ENCODE measurements around the gene NUBPL. TPM values are rescaled to one million over a fixed set of nuclear protein-coding genes. Genes with fewer than 3 reads are reported as not detected.

NUBPL gene, protein sequence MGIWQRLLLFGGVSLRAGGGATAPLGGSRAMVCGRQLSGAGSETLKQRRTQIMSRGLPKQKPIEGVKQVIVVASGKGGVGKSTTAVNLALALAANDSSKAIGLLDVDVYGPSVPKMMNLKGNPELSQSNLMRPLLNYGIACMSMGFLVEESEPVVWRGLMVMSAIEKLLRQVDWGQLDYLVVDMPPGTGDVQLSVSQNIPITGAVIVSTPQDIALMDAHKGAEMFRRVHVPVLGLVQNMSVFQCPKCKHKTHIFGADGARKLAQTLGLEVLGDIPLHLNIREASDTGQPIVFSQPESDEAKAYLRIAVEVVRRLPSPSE
- total RNA-seq = 14.5 and 21.9 TPM in 2 replicates

GRCh38 chr14:31561155-31561846 lies at the start of gene NUBPL:
Gene NUBPL (plus strand): TSS chr14:31561404. CDS start chr14:31561440, 36 bp downstream.
- peak; percentile 88 for DNase-seq (ENCODE audit: low read depth)

DNA sequence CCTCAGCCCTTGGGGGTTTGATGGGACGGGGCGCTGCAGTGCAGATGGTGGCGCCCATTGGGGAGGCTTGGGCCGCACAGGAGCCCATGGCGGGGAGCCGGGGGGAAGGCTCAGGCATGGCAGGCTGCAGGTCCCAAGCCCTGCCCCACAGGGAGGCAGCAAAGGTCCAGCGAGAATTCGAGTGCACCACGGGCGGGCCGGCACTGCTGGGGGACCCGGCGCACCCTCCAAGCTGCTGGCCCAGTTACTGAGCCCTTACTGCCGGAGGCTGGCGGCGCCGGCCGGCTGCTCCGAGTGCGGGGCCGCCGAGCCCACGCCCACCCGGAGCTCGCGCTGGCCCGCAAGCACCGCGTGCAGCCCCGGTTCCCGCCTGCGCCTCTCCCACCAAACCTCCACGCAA lies 34.1 kb upstream of the NUBPL start:
- DNase-seq (ENCODE audit: low read depth) = no peak

GRCh38 chr14:31527546-31527945 lies 33.7 kb upstream of the NUBPL start:
- DNase-seq (ENCODE audit: low read depth) = no peak

DNA sequence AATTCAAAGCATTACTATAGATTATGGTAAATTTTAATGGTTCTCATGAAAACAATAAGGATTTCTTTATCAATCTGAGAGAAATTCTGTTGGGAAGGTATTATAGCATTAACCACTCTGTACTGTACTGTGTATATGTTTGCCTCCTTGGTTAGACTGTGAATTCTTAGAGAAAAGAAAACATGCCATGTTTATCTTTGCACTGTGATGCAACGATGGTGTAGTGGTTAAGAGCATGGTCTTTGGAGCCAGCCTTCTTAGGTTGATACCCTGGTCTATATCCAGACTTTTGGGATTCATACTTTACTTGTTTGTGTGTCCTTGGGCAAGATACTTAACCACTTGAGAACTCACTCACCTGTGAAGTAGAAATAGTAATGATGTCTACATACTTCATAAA lies 32.2 kb upstream of the NUBPL start:
- no peak for DNase-seq (ENCODE audit: low read depth)

GRCh38 chr14:31530136-31530535 lies 31.1 kb upstream of the NUBPL start:
- no peak for DNase-seq (ENCODE audit: low read depth)

DNA sequence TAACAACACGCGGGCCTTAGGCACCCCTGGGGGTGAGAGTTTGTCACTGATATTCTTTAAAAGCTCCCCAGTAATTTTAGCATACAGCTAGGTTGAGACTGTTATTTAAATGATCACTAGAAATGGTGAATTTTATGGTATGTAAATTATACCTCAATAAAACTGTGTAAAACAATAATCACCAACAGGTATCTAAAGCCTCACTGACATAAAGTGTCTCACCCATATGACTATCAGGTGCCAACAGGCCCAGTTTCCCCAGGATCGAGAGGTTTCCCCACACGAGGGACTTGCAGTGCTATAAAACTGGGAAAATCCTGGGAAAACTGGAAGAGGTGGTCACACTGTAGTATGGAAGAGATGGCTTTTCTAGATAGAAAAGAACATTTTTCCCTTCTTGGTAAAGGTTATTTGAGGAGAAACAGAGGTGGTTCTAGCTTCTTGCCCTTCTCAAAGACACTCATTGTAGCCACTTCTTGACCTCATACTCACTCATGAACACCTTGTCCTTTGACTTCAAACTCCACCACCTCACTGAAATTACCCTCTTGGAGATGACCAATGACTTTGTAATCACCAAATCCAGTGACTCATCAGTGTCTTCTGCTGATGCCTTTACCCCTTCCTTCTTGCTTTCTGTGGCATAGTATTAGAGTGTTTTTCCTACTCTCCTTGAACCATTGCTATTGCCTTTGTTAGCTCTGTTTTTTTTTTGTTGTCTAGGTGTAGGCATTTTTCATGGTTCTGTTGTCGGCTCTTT lies 24.8 kb upstream of the NUBPL start:
- peak; percentile 2 for DNase-seq (ENCODE audit: low read depth)

DNA sequence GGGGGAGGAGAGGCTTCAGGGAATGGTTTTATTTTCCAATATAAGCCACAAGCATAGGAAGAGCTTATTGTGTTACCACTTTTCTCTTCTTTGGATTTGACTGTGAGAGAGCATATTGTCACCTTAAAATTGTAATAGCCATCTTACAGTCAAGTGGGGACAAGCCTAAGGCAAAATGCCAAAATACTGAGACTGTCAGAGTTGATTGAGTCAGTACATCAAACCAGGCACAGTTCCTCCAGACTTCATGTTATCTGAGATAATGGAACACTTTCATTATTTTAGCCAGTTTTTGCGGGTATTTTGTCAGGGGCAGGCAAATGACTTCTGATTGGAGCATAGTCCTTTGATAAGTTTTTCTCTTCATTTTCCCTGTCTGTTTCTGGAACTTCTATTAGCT lies 19.5 kb upstream of the NUBPL start:
- DNase-seq (ENCODE audit: low read depth) = no peak

DNA sequence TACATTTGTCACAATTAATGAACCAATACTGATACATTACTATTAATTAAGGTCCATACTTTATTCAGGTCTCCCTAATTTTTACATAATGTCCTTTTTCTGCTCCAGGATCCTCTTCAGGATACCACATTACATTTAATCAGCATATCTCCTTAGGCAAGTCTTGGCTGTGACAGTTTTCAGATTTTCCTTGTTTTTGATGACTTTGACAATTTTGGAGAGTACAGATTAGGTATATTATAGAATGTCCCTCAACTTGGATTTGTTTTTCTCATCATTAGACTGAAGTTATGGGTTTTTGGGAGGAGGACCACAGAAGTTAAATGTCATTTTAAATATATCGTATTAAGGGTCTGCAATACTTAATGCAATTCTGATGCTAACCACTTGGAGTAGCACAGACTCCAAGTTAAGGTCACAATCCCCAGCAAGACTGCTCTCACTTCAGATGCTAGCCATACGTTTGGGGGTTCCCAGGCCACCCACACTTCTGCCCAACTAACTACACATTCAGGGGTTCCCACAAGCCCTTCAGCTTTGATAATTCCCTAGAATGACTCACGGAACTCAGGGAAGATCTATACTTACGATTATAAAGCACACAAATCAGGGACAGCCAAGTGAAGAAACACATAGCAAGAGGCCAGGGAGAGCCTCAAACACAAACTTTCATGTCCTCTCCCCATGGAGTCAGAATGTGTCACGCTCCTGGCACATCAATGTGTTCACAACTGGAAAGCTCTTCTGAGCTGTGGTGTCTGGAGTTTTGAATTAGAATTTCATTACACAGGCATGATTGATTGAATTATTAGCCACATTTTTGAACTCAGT lies 17.0 kb upstream of the NUBPL start:
- peak; percentile 5 for DNase-seq (ENCODE audit: low read depth)

DNA sequence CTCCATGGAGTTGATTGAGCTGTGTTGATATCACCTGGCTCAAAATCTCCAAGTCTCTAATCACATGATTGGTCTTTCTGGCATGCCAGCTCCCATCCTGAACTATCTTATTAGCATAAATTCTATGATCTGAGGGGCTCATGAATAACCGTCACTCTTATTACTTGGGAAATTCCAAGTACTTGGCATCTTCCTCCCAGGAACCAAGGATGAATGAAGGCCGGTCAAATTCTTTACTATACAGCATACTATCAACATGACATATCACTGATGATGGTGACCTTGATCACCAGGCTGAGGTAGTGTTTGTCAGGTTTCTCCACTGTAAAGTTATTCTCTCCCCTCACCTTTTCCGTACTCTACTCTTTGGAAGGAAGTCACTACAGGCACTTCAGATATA lies 16.4 kb upstream of the NUBPL start:
- no peak for DNase-seq (ENCODE audit: low read depth)

DNA sequence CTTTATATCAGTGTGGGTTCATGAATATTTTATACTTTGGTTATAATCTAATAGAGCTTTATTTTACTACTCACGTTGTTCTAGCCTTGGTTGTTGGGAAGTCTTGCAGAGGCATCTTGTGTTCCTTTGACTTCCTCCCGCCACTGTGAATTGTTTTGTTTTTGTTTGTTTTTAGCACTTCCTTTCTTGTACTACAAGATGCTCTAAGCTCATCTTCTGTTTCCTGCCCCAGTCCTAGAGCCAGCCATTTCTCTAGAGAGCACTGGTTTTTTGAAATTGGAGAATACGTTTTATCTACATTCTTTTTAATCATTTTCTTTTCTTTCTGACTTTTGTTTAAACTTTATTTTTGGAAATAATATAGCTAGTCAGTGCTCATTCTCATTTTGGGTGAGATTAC lies 15.9 kb upstream of the NUBPL start:
- no peak for DNase-seq (ENCODE audit: low read depth)

- DNase-seq (ENCODE audit: low read depth) = no peak
Measured at GRCh38 chr14:31549817-31550216, 11.4 kb upstream of the NUBPL start.

- no peak for DNase-seq (ENCODE audit: low read depth)
Measured at GRCh38 chr14:31550589-31550988, 10.6 kb upstream of the NUBPL start.

- no peak for DNase-seq (ENCODE audit: low read depth)
Measured at GRCh38 chr14:31556191-31556590, 5.0 kb upstream of the NUBPL start.

GRCh38 chr14:31559939-31560338 lies 1.3 kb upstream of the NUBPL start:
- no peak for DNase-seq (ENCODE audit: low read depth)

DNA sequence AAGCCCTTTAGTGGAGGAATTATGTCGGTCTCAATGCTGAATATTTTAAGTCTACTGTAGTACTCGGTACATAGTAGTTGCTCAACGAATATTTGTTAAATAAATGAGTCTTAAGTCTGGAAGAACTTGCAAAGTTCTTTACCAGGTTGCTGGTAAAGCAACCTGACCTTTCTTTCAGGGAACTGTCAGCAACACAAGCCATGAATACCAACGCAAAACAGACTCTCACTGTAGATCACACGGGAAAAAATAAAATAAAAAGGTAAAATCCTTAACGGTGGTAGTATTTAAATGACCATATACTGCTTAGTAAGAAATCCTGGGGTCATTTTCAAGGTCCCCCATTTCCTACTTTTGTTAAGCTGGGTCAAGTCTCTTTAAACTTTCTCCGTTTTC lies 447 bp upstream of the NUBPL start:
- peak; percentile 21 for DNase-seq (ENCODE audit: low read depth)

- no peak for DNase-seq (ENCODE audit: low read depth)
Measured at GRCh38 chr14:31564194-31564593, 3.0 kb downstream of the NUBPL start.

- DNase-seq (ENCODE audit: low read depth) = no peak
Measured at GRCh38 chr14:31566456-31566855, 5.3 kb downstream of the NUBPL start.

- DNase-seq (ENCODE audit: low read depth) = no peak
Measured at GRCh38 chr14:31567655-31568054, 6.5 kb downstream of the NUBPL start.

DNA sequence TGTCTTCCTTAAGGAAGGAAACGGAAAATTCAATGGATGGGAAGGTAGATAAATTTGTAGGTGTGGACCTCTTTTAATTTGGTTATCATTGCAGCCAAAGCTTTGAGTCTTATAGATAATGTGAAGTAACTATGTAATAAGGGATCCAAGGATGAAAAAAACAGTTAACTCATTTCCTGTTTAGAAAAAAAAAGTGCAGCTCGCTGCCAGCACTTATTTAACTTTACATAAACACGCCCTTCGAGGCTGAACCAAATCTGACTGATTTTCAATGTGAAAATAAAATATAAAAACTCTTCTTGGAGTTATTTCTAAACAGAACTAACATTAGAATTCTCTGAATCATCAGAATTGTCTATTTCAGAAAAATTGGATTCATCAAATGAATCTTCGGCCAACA lies 7.0 kb downstream of the NUBPL start:
- no peak for DNase-seq (ENCODE audit: low read depth)

- DNase-seq (ENCODE audit: low read depth) = peak; percentile 21
Measured at GRCh38 chr14:31568671-31569070, 7.5 kb downstream of the NUBPL start.

- no peak for DNase-seq (ENCODE audit: low read depth)
Measured at GRCh38 chr14:31572955-31573354, 11.8 kb downstream of the NUBPL start.

- no peak for DNase-seq (ENCODE audit: low read depth)
Measured at GRCh38 chr14:31576949-31577348, 15.7 kb downstream of the NUBPL start.

Measured in renal cortical epithelial cell (primary cell).